NCI-H748 treated with DMSO at 0.1 percent for 48 hours (cell line): ENCODE results near the gene KCNT1.

Experiments used
- DNase-seq: peaks from one replicate; lab custom pipeline; 2025; lab: John Stamatoyannopoulos, UW

Gene KCNT1

GRCh38 chr9:135673941-135674340, 28.0 kb upstream of the KCNT1 start:
- DNase-seq = no peak

GRCh38 chr9:135674977-135675376, 27.0 kb upstream of the KCNT1 start:
- no peak for DNase-seq

GRCh38 chr9:135676891-135677290, 25.1 kb upstream of the KCNT1 start:
- DNase-seq = no peak

GRCh38 chr9:135677641-135678168, 24.3 kb upstream of the KCNT1 start:
- no peak for DNase-seq

- DNase-seq = no peak
These were observed 23.6 kb upstream of the KCNT1 start for GRCh38 chr9:135678236-135679017.

GRCh38 chr9:135680056-135680455, 21.9 kb upstream of the KCNT1 start:
- DNase-seq = no peak

- DNase-seq = no peak
These were observed 20.8 kb upstream of the KCNT1 start for GRCh38 chr9:135681161-135681560.

- no peak for DNase-seq
These were observed 18.5 kb upstream of the KCNT1 start for GRCh38 chr9:135683401-135684034.

GRCh38 chr9:135684691-135685090, 17.3 kb upstream of the KCNT1 start:
- DNase-seq = no peak

GRCh38 chr9:135687216-135687615, 14.8 kb upstream of the KCNT1 start:
- DNase-seq = no peak

GRCh38 chr9:135689011-135689410, 13.0 kb upstream of the KCNT1 start:
- DNase-seq = no peak

GRCh38 chr9:135690836-135691570, 11.0 kb upstream of the KCNT1 start:
- DNase-seq = no peak

GRCh38 chr9:135692410-135692809, 9.6 kb upstream of the KCNT1 start:
- DNase-seq = no peak

GRCh38 chr9:135693265-135693664, 8.7 kb upstream of the KCNT1 start:
- DNase-seq = no peak

- DNase-seq = no peak
These were observed 8.2 kb upstream of the KCNT1 start for GRCh38 chr9:135693771-135694170.

- DNase-seq = no peak
These were observed 7.6 kb upstream of the KCNT1 start for GRCh38 chr9:135694414-135694813.

- no peak for DNase-seq
These were observed 6.9 kb upstream of the KCNT1 start for GRCh38 chr9:135695036-135695435.

- DNase-seq = no peak
These were observed 6.3 kb upstream of the KCNT1 start for GRCh38 chr9:135695642-135696041.

- DNase-seq = no peak
These were observed 5.5 kb upstream of the KCNT1 start for GRCh38 chr9:135696446-135696845.

GRCh38 chr9:135697226-135697625, 4.8 kb upstream of the KCNT1 start:
- DNase-seq = no peak

- DNase-seq = no peak
These were observed 3.7 kb upstream of the KCNT1 start for GRCh38 chr9:135698236-135698635.

GRCh38 chr9:135698767-135699166, 3.2 kb upstream of the KCNT1 start:
- no peak for DNase-seq

GRCh38 chr9:135699440-135699839, 2.5 kb upstream of the KCNT1 start, which contains the start of gene SOHLH1:
TSS of gene SOHLH1 (minus strand) at chr9:135699481. CDS start at chr9:135699467, 14 bp downstream.
- no peak for DNase-seq
